ENCODE measurements around the gene P2RX5.
A peak's percentile ranks its signal among the peaks of the same experiment; 100 is the strongest.

P2RX5 gene

GRCh38 chr17:3683054-3683511 is 12.9 kb downstream of the P2RX5 start:
- Histone ChIP-seq H3K23ac (ENCODE audit: low read length) (no peak overlapping the region), H4K5ac (ENCODE audit: low read length) (no peak overlapping the region), H2BK5ac (ENCODE audit: low read length) (no peak overlapping the region), H4K8ac (ENCODE audit: low read depth, low read length) (no peak overlapping the region), H3K27ac (ENCODE audit: low read depth, low read length) (no peak overlapping the region), H3K4me3 (ENCODE audit: low read length) (no peak overlapping the region), H3K79me2 (ENCODE audit: control insufficient read depth, insufficient read depth, low read length) (no peaks in the 10 kb centered on the region), H3K36me3 (ENCODE audit: control insufficient read depth, insufficient read depth, low read length) (no peaks in the 10 kb centered on the region), H2BK120ac (ENCODE audit: low read depth, low read length) (no peak overlapping the region), H2AK5ac (ENCODE audit: low read length) (no peak overlapping the region), H3K27me3 (ENCODE audit: insufficient read depth, low read length, poor library complexity) (no peaks in the 10 kb centered on the region), H3K79me1 (ENCODE audit: low read length) (no peaks in the 10 kb centered on the region), H3K4me1 (ENCODE audit: control insufficient read depth, low read depth, low read length) (no peaks in the 10 kb centered on the region), H3K56ac (ENCODE audit: low read length) (no peak overlapping the region), H3K4ac (ENCODE audit: low read depth, low read length) (no peak overlapping the region), H3K9ac (ENCODE audit: low read length) (no peak overlapping the region), H3K4me2 (ENCODE audit: low read length) (no peak overlapping the region), H2BK15ac (replicated peaks; ENCODE audit: low read depth) (no peak overlapping the region), H3K18ac (ENCODE audit: low read length) (no peak overlapping the region)
- DNase-seq, result peak; percentile 81
- no CpG with 5 or more reads among the region's 10 CpGs for WGBS (ENCODE audit: extremely low coverage, insufficient coverage, low lambda C conversion rate)

- Histone ChIP-seq H2BK5ac (ENCODE audit: low read length) (no peak overlapping the region), H3K4me1 (ENCODE audit: control insufficient read depth, low read depth, low read length) (no peaks in the 10 kb centered on the region), H4K8ac (ENCODE audit: low read depth, low read length) (no peak overlapping the region), H3K79me2 (ENCODE audit: control insufficient read depth, insufficient read depth, low read length) (no peaks in the 10 kb centered on the region), H3K27me3 (ENCODE audit: insufficient read depth, low read length, poor library complexity) (no peaks in the 10 kb centered on the region), H2AK5ac (ENCODE audit: low read length) (no peak overlapping the region), H3K9ac (ENCODE audit: low read length) (no peak overlapping the region), H3K4me2 (ENCODE audit: low read length) (no peak overlapping the region), H3K23ac (ENCODE audit: low read length) (no peak overlapping the region), H3K4me3 (ENCODE audit: low read length) (no peak overlapping the region), H4K5ac (ENCODE audit: low read length) (no peak overlapping the region), H3K79me1 (ENCODE audit: low read length) (no peaks in the 10 kb centered on the region), H3K56ac (ENCODE audit: low read length) (no peak overlapping the region), H3K18ac (ENCODE audit: low read length) (no peak overlapping the region), H2BK15ac (replicated peaks; ENCODE audit: low read depth) (no peak overlapping the region), H2BK120ac (ENCODE audit: low read depth, low read length) (no peak overlapping the region), H3K27ac (ENCODE audit: low read depth, low read length) (no peak overlapping the region), H3K36me3 (ENCODE audit: control insufficient read depth, insufficient read depth, low read length) (no peaks in the 10 kb centered on the region), H3K4ac (ENCODE audit: low read depth, low read length) (no peak overlapping the region)
- no CpG with 5 or more reads among the region's 12 CpGs for WGBS (ENCODE audit: extremely low coverage, insufficient coverage, low lambda C conversion rate)
- no peak for DNase-seq
Measured at GRCh38 chr17:3682033-3682432, 13.9 kb downstream of the P2RX5 start.

GRCh38 chr17:3681565-3681964 is 14.4 kb downstream of the P2RX5 start:
- no peak overlapping the region for H3K27ac ChIP-seq (ENCODE audit: low read depth, low read length)
- H3K27me3 ChIP-seq (ENCODE audit: insufficient read depth, low read length, poor library complexity), result no peaks in the 10 kb centered on the region
- H4K8ac ChIP-seq (ENCODE audit: low read depth, low read length), result no peak overlapping the region
- H3K36me3 ChIP-seq (ENCODE audit: control insufficient read depth, insufficient read depth, low read length), result no peaks in the 10 kb centered on the region
- no peak overlapping the region for H4K5ac ChIP-seq (ENCODE audit: low read length)
- no peak overlapping the region for H3K4me3 ChIP-seq (ENCODE audit: low read length)
- H3K79me1 ChIP-seq (ENCODE audit: low read length), result no peaks in the 10 kb centered on the region
- H2BK120ac ChIP-seq (ENCODE audit: low read depth, low read length), result no peak overlapping the region
- no peak overlapping the region for H3K9ac ChIP-seq (ENCODE audit: low read length)
- H2AK5ac ChIP-seq (ENCODE audit: low read length), result no peak overlapping the region
- H3K4me1 ChIP-seq (ENCODE audit: control insufficient read depth, low read depth, low read length), result no peaks in the 10 kb centered on the region
- no peak overlapping the region for H3K18ac ChIP-seq (ENCODE audit: low read length)
- no peak overlapping the region for H2BK15ac ChIP-seq (replicated peaks; ENCODE audit: low read depth)
- H3K4ac ChIP-seq (ENCODE audit: low read depth, low read length), result no peak overlapping the region
- no peak overlapping the region for H3K4me2 ChIP-seq (ENCODE audit: low read length)
- WGBS (ENCODE audit: extremely low coverage, insufficient coverage, low lambda C conversion rate), result no CpG with 5 or more reads among the region's 20 CpGs
- no peak overlapping the region for H3K56ac ChIP-seq (ENCODE audit: low read length)
- no peak overlapping the region for H3K23ac ChIP-seq (ENCODE audit: low read length)
- no peak overlapping the region for H2BK5ac ChIP-seq (ENCODE audit: low read length)
- no peaks in the 10 kb centered on the region for H3K79me2 ChIP-seq (ENCODE audit: control insufficient read depth, insufficient read depth, low read length)
- no peak for DNase-seq

GRCh38 chr17:3681057-3681456 is 14.9 kb downstream of the P2RX5 start:
- Histone ChIP-seq H3K27ac (ENCODE audit: low read depth, low read length) (no peak overlapping the region), H3K79me1 (ENCODE audit: low read length) (no peaks in the 10 kb centered on the region), H3K4me3 (ENCODE audit: low read length) (no peak overlapping the region), H3K36me3 (ENCODE audit: control insufficient read depth, insufficient read depth, low read length) (no peaks in the 10 kb centered on the region), H3K56ac (ENCODE audit: low read length) (no peak overlapping the region), H2BK120ac (ENCODE audit: low read depth, low read length) (no peak overlapping the region), H4K8ac (ENCODE audit: low read depth, low read length) (no peak overlapping the region), H2BK15ac (replicated peaks; ENCODE audit: low read depth) (no peak overlapping the region), H3K4ac (ENCODE audit: low read depth, low read length) (no peak overlapping the region), H3K18ac (ENCODE audit: low read length) (no peak overlapping the region), H4K5ac (ENCODE audit: low read length) (no peak overlapping the region), H3K23ac (ENCODE audit: low read length) (no peak overlapping the region), H2BK5ac (ENCODE audit: low read length) (no peak overlapping the region), H2AK5ac (ENCODE audit: low read length) (no peak overlapping the region), H3K79me2 (ENCODE audit: control insufficient read depth, insufficient read depth, low read length) (no peaks in the 10 kb centered on the region), H3K4me1 (ENCODE audit: control insufficient read depth, low read depth, low read length) (no peaks in the 10 kb centered on the region), H3K27me3 (ENCODE audit: insufficient read depth, low read length, poor library complexity) (no peaks in the 10 kb centered on the region), H3K9ac (ENCODE audit: low read length) (no peak overlapping the region), H3K4me2 (ENCODE audit: low read length) (no peak overlapping the region)
- DNase-seq, result no peak
- no CpG with 5 or more reads among the region's 12 CpGs for WGBS (ENCODE audit: extremely low coverage, insufficient coverage, low lambda C conversion rate)

GRCh38 chr17:3679531-3680126 is 16.3 kb downstream of the P2RX5 start:
- Histone ChIP-seq H3K56ac (ENCODE audit: low read length) (no peak overlapping the region), H3K27ac (ENCODE audit: low read depth, low read length) (no peak overlapping the region), H3K27me3 (ENCODE audit: insufficient read depth, low read length, poor library complexity) (no peaks in the 10 kb centered on the region), H3K4me1 (ENCODE audit: control insufficient read depth, low read depth, low read length) (no peaks in the 10 kb centered on the region), H3K23ac (ENCODE audit: low read length) (no peak overlapping the region), H4K5ac (ENCODE audit: low read length) (no peak overlapping the region), H3K79me1 (ENCODE audit: low read length) (no peaks in the 10 kb centered on the region), H4K8ac (ENCODE audit: low read depth, low read length) (no peak overlapping the region), H3K4me2 (ENCODE audit: low read length) (no peak overlapping the region), H2BK15ac (replicated peaks; ENCODE audit: low read depth) (no peak overlapping the region), H2BK5ac (ENCODE audit: low read length) (no peak overlapping the region), H3K9ac (ENCODE audit: low read length) (no peak overlapping the region), H3K4ac (ENCODE audit: low read depth, low read length) (no peak overlapping the region), H3K4me3 (ENCODE audit: low read length) (no peak overlapping the region), H3K79me2 (ENCODE audit: control insufficient read depth, insufficient read depth, low read length) (no peaks in the 10 kb centered on the region), H3K18ac (ENCODE audit: low read length) (no peak overlapping the region), H2AK5ac (ENCODE audit: low read length) (no peak overlapping the region), H2BK120ac (ENCODE audit: low read depth, low read length) (no peak overlapping the region), H3K36me3 (ENCODE audit: control insufficient read depth, insufficient read depth, low read length) (no peaks in the 10 kb centered on the region)
- no peak for DNase-seq
- WGBS (ENCODE audit: extremely low coverage, insufficient coverage, low lambda C conversion rate), result no CpG with 5 or more reads among the region's 20 CpGs
